KBM-7 (cell line): Measurements from ENCODE around the gene CYB5R4.
A peak's percentile ranks its signal among the peaks of the same experiment; 100 is the strongest.

ENCODE experiments used
- DNase-seq: peaks from one replicate; pipeline ENCODE4 v3.0.0-alpha.2; 2015
- in situ Hi-C: fragments of 300-500 bp; cut with MboI; formaldehyde crosslinking; loops from 2 replicates; pipeline ENCODE4 v1.14.3; 2020; ENCODE audit warnings: low sequenced_read_pairs, low pct_unique_long_range_greater_than_20kb, mixed read lengths

Gene CYB5R4, protein sequence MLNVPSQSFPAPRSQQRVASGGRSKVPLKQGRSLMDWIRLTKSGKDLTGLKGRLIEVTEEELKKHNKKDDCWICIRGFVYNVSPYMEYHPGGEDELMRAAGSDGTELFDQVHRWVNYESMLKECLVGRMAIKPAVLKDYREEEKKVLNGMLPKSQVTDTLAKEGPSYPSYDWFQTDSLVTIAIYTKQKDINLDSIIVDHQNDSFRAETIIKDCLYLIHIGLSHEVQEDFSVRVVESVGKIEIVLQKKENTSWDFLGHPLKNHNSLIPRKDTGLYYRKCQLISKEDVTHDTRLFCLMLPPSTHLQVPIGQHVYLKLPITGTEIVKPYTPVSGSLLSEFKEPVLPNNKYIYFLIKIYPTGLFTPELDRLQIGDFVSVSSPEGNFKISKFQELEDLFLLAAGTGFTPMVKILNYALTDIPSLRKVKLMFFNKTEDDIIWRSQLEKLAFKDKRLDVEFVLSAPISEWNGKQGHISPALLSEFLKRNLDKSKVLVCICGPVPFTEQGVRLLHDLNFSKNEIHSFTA

DNA sequence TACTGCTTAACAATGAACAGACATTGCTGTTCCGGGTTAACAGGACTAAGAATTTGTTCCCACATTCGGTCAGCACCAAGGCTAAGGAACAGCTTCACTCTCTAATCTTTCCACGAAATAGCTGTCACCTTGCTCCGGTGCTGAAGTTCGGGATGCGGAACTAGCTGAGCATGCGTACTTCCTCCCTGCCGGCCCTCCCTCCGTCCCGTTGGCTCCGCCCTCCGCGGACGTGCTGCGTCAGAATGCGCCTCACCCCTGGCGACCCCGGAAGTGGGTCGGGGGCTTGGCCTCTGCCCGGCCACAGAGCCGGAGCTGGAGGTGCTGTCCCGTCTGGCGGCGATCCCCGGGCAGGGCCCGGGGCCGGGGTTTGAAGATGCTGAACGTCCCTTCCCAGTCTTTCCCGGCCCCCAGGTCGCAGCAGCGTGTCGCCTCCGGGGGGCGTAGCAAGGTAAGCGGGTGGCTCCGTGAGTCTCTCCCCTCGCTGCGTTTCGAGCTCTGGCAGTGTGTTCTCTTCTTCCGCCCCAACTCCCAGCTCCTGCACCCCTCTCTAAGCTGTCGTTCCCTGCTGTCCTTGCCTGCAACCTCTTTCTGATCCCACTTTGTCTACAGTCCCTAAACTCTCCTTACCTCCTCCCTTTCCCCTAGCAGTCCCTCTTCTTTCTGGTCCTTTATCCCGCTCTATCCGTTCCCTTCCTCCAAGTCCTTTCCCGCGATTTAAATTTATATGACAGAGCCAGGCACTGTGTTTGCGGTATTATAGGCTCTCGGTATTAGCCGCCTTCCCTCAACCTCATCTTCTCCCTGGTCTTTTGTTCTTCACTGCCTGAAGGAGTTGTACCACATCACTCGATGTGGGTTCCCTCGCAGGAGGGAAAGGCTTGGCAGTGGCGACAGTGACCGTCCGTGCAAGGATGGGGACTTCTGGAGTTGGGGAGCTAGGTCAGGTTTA lies at the start of gene CYB5R4:
Gene CYB5R4, plus strand, starts transcription at position 280 of the 949 bp plus-strand sequence. Its CDS starts 94 bp downstream, at position 374.
- in situ Hi-C loops, result no loop called here
- DNase-seq, result peak; percentile 96

DNA sequence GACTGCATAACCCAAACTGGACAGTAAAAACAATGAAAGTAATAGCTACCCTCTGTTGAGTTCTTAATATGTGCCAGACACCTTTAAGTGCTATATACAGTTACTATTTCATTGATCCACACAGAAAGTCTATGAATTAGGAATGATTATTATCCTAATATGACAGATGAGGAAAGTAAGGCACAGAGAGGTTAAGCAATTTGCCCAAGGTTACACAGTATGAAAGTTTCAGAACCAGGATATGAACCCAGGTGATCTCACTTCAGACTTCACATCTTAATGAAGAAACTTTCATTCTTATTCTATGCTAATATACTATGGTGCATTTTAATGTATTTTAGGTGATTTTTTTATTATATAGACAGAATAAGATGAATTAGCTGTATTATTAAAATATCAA lies 46.9 kb upstream of the CYB5R4 start:
- in situ Hi-C loops, result no loop called here
- no peak for DNase-seq

DNA sequence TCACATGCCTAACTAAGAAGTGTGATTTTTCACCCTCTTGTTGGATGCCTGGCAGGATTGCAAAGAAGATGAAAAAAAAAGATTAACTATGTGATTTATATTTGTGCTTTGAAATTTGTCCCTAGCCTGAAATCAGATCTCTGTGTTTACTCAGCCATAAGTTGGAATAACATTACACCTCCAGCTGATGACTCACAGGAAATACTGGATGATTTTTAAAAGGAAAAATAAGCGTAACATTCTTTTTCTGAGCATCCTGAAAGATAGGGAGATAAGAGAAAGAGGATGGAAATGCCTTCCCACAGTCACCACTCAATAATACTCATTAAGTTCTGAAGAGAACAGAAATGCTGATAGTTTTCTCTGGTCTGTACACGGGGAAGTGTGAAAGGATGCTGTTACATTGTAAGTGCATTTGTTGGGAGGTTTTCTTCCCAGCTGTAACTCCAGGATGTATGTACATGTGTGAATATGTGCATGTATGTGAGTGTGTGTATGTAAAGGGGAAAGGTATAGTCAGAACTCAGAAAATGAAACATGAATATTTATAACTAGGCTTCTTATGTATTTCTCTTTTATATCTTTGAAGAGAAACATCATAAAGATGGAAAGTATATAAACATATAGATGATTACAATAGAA lies 43.7 kb upstream of the CYB5R4 start:
- in situ Hi-C loops, result no loop called here
- DNase-seq, result no peak

GRCh38 chr6:83822629-83823169 lies 36.8 kb upstream of the CYB5R4 start:
- no peak for DNase-seq
- in situ Hi-C loops, result no loop called here

- in situ Hi-C loops, result no loop called here
- DNase-seq, result no peak
Observed at GRCh38 chr6:83824388-83824801, 35.1 kb upstream of the CYB5R4 start.

DNA sequence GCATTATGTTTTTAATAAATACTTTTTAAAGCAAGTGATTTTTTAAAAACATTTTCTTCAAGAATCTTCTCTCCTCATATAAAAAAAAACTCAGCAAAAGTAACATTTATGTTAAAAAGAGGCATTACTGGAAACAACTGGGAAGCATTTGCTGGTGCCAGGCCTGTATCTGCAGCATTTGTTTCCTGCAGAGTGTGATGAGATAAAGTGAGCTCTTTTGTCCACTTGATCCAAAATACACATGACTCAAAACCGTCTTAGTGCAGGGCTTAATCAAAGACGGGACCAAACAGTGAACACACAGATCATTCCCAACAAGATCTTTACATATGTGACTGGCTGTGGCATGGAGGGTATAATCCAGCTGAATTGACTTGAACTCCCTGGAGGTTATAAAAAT lies 34.7 kb upstream of the CYB5R4 start:
- no peak for DNase-seq
- in situ Hi-C loops, result no loop called here

DNA sequence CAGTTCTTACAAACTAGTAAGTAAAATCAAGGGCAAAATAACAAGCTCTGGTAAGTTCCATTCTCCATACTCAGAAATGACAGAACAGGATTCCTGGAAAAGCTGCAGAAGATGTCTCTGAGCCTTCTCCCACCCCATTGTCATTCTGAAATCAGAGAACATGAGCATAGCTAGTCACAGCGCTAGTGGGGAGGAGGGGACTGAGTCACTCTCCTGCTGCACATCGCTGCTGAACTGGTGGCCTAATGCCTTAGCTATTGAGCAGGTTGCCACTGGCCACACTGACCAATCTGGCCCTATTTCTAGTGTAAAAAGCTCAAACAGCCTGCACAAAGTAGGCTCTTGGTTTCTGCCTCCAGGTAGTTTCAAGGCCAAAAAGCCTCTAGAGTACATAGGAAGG lies 32.4 kb upstream of the CYB5R4 start:
- in situ Hi-C loops, result no loop called here
- DNase-seq, result no peak

GRCh38 chr6:83838727-83839126 lies 20.8 kb upstream of the CYB5R4 start:
- in situ Hi-C loops, result no loop called here
- DNase-seq, result no peak

GRCh38 chr6:83844170-83844569 lies 15.3 kb upstream of the CYB5R4 start:
- in situ Hi-C loops, result no loop called here
- no peak for DNase-seq

DNA sequence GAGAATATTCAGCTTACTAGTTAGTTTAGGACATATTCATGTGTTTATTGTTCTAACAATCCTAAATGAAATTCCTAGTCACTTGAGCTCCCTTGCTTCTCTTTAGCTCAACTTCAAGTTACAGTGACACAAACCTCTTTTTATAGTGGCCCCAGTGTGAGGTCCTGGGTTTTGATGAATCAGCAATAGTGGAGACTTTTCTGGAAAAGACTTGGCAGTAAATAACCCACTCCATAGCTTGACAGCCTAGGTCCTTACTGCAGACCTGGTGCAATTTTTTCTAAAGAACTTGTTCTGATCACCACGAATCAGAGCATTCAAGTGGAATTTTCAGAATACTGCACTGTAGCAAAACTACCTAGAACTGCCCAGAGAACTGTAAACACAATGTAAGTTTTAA lies 13.2 kb upstream of the CYB5R4 start:
- DNase-seq, result no peak
- in situ Hi-C loops, result no loop called here

DNA sequence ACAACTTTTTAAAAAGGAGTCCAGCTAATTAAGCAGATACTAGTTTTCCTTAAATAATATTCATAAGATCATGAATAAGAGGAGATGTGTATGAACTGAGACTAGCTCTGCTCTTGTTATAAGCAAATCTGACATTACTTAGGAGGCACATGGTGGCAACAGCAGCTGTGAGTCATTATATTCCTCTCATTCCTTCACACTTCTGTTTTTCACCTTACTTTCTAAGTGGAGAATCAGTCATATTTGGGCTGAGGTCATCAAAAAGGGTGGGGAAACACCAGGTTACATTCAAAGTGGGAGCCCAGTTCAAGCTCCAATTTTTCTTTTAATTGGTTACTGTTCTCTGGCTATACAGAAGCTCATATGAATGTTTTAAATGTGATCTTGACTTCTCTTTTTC lies 12.3 kb upstream of the CYB5R4 start:
- in situ Hi-C loops, result no loop called here
- no peak for DNase-seq

DNA sequence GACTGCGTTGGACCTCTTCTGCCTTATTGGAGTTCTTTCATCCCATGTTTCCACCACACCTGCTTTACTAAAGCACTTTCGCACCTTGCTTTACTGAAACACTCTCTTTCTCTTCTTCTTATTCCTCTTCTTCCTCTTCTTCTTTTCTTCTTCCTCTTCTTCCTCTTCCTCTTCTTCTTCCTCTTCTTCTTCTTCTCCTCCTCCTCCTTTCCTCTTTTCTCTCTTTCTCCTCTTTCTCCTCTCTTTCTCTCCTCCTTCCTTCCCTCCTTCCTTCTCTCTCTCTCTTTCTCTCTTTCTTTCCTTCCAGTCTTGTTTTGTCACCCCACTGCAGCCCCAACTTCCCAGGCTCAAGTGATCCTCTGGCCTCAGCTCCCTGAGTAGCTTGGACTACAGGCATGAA lies 10.4 kb upstream of the CYB5R4 start:
- in situ Hi-C loops, result no loop called here
- DNase-seq, result no peak

- no peak for DNase-seq
- in situ Hi-C loops, result no loop called here
Observed at GRCh38 chr6:83849610-83850009, 9.9 kb upstream of the CYB5R4 start.

DNA sequence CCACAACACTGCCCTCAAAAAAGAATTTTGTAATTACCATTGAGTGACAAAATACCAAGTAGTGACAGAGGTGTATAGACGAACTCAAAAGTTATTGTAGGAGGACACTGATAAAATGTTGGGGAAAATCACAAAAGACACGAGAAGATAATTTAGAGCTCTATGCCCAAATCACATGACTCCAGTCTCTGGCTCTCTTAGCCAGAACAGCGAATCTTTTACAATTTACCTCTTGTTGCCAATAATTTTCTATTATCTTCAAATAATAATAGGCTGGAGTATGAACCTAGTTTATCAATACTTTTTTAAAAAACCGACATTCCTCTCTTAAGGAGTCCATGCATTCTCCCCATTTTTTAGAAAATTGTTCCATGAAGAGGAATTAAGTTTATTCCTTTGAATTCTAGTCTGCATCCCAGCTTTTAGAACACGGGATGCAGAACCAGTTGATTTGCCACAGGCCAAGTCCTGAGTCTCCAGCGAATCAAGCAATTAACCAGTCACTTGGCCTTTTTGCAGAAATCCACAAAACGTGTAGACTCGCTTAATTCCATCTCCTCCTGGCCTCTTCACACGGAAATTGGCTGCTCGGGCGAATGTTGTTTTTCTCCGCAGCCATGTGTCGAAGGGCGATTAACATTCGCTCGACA lies 6.8 kb upstream of the CYB5R4 start:
- in situ Hi-C loops, result no loop called here
- no peak for DNase-seq

DNA sequence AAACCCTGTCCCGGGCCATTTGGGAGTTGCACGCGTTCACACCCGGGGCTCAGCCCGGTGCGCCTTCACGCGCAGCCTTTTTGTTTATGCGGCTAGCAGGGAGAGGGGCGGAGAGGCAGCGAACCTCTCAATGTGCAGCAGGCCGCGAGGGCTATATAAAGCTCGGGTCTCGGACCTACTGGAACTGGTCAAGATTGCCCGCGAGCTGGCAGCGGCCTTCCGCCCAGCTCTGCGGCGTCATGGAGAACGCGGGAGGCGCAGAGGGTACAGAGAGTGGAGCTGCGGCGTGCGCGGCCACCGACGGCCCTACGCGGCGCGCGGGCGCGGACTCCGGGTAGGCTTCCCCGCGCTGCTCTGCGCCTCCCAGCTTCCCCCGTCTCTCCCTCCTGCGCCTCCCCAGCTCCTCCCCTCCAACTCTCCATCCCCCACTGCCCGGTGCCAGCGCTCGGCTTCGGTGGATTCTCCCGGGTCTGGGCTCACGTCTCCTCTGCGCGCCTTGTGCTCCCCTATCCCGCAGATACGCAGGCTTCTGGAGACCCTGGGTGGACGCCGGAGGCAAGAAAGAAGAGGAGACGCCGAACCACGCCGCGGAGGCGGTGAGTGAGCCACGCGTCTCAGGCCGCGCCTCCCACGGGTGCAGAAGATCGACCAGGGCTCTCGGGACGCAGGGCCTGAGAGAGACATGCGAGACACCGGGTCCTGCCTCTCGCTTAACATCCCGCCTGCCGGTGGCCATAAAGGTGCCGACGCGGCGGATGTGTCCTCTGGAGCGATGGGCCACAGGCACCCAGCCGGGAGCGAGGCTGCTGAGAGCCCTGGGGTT lies 6.1 kb upstream of the CYB5R4 start, which contains the start of gene RIPPLY2:
Gene RIPPLY2, plus strand, starts transcription at position 183 of the 823 bp plus-strand sequence. Its CDS starts 57 bp downstream, at position 240.
- DNase-seq, result no peak
- in situ Hi-C loops, result no loop called here

DNA sequence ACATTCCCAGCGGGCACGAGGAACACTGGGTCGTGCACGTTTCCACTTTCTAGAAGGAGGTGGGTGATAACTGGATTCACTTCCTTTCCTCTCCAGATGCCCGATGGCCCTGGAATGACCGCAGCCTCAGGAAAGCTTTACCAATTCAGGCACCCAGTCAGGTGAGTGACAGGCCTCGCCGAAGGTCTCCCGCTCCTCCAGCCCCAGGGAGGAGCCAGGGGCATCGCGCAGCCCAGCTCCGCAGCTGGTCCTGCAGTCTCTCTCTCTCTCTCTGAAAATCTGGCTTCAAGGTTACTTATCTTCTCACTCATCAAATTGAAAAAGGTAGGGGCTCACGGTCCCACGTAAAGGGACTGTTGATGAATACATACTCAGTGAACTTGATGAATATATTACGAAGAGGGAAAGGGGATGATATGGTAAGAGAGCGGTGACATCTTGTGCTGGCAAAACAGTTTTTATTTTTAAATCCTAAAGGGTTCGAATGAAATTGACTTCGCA lies 5.4 kb upstream of the CYB5R4 start:
- in situ Hi-C loops, result no loop called here
- no peak for DNase-seq

DNA sequence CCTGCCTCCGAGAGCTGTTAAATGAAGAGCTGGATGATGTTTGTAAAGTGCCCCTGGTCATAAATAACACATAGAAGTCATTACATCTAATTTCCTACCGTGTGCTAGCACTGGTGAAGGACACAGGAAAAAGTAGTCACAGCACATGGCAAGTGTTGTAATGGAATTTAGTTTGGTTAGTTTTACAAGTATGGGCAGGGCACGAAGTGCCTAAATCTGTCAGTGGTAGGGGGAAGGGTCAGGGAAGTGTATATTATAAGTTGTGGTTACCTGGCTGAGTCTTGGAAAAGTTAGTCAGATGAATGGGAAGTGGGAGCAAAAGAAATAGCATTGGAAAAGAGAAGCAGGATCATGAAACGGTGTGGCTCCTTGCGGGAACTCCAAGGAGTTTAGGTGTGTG lies 4.7 kb upstream of the CYB5R4 start:
- DNase-seq, result no peak
- in situ Hi-C loops, result no loop called here

- peak; percentile 48 for DNase-seq
- in situ Hi-C loops, result no loop called here
Observed at GRCh38 chr6:83860359-83860755, 868 bp downstream of the CYB5R4 start.
